Effector CD8-positive, alpha-beta T cell (primary cell): ENCODE data around the gene FAIM2.
"Not testable (repeated sequence)": the region's sequence is repeated elsewhere in the genome, so short reads cannot be mapped to it uniquely, and the experiment has no call there.

ENCODE experiments used
- DNase-seq: peaks from one replicate; lab custom pipeline; 2025; lab: John Stamatoyannopoulos, UW

The FAIM2 gene

DNA sequence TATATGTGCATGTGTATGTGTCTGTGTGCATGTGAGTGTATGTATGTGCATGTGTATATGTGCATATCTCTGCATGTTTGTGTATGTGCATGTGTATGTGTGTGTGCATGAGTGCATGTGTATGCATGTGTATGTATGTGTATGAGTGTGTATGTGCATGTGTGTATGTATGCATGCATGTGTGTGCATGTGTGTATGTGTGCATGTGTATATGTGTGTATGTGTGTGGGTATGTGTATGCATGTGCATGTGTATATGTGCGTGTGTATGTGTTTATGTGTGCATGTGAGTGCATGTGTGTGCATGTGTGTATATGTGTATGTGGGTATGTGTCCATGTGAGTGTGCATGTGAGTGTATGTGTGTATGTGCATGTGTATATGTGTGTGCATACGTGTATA, 24.6 kb downstream of the FAIM2 start:
- DNase-seq, result not testable (repeated sequence)

- no peak for DNase-seq
Measured at GRCh38 chr12:49878021-49878420, 25.7 kb downstream of the FAIM2 start.

- DNase-seq, result no peak
Measured at GRCh38 chr12:49877066-49877465, 26.6 kb downstream of the FAIM2 start.

DNA sequence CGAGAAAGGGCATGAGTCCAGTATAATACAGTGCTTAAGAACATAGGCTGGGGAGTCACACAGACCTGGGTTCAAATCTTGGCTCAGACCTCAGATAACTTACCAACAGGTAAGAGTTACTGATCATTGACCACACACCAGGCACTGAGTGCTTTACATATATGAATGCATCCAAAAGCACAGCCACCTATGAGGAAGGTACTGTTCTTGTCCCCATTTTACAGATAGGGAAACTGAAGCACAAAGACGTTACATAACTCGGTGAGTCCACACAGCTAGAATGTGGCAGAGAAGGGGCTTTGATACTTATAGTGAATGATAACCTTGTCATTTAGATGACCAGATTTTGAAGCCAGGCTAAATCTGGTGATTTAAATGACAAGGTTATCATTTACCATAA, 27.6 kb downstream of the FAIM2 start:
- DNase-seq, result no peak

GRCh38 chr12:49875115-49875720, 28.5 kb downstream of the FAIM2 start:
- no peak for DNase-seq

DNA sequence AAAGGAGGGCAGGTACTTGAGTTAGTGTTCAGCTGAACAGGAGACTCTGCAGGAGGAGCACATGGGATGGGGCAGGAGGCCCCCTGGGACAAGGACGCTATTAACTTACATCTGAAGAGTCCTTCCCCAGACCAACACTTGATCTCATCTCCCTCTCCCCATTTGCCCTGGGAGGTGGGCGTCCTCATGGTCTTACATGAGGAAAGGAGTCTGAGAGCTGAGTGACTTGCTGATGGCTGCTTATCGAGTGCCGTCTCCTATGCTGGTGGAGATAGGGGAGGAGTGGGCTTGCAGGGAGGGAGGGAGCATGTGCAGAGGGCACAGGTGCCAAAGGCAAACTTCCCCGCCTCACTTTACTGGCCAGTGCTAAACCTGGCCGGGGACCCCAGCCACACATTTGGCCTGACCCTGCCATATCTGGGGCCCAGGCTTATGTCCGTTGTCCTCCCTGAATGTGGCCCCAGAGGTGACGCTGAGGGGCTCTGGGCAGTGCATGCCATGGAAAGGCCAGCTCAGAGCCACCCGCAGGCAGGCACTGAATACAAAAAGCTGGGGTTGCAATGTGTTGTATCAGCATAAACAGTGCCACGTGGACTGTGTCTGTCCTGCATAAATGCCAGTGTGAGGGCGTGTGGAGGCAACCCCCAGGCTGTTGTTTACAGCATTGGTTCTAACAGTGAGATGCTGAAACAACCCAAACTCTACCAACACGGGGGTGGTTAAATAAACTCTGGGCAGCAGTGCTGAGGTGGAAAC, 29.4 kb downstream of the FAIM2 start:
- DNase-seq, result no peak

DNA sequence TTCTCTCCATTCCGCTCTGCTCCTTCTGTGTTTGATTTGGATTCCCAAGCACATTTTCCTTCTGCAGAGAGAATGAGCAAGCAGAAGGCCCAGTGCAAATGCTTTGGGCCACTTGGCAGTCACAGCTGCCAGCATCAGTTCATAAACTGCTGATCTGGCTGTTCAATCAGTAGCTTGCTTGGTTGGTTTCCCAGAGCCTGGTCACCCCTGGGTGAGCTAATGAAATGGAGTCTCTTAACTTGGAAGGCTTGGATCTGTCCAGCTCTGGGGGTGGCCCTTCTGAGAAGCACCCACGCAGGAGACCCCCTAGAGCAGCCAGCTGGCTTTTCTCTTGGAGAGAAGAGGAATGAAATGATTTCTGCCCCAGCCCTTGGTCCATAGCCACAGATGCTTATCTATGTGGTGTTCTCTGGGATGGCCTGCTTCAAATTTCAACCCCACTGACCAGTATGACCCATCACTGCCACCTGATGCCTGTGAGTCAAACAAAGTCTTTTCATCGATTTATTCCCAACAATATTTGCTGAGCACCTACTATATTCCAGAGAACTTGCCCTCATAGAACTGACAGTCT, 30.3 kb downstream of the FAIM2 start:
- DNase-seq, result no peak

GRCh38 chr12:49872781-49873181, 30.9 kb downstream of the FAIM2 start:
- no peak for DNase-seq

GRCh38 chr12:49872381-49872780, 31.3 kb downstream of the FAIM2 start:
- no peak for DNase-seq

- DNase-seq, result not testable (repeated sequence)
Measured at GRCh38 chr12:49871811-49872251, 31.9 kb downstream of the FAIM2 start.

DNA sequence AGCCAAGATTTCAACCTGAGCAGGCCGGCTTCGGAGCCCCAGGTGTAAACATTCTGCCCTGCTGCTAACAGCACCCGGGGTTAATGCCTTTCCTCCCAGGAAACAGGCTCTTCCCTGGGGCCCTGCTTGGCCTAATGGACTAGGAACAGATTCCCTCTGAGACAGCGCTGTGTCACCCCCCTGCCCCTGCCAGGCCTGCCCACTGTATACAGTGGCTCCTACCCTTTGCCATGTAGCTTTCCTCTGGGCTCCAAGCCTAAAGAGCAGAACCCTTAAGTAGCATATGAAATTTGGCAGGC, 32.5 kb downstream of the FAIM2 start:
- no peak for DNase-seq

DNA sequence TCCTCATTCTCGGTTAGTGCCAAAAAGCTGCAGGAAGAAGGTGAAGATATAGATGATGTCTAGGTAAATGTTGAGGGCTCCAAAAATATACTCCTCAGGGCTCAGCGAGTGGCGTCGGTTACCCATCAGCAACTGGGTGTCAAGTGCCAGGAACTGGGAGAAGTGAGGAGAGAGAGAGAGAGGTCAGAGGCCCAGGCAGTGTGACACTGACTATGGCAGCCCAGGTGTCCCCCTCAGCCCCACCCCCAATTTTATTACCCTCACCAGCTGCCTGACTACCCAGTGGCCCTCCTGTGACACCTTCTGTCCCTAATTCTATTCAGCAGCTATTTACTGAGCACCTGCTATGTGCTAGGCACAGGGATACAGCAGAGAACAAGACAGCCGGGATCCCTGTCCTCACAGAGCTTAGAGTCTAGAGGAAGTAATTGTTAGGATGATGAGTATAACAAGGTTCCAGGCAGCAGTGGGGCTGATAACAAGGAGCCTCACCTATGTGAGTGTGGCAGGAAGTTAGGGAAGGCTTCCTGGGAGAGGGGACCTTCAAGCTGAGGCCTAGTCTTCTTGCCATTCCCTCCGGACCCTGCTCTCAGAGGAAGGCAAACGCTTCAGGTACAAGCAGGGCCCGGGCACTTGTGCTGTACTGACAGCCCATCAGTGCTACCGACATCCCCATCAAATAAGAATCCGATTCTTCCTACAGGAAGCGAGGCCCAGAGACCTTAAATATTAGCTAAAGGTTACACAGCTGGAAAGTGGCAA, 33.0 kb downstream of the FAIM2 start:
- no peak for DNase-seq

GRCh38 chr12:49869816-49870500, 33.7 kb downstream of the FAIM2 start:
- DNase-seq, result no peak

GRCh38 chr12:49868952-49869815, 34.5 kb downstream of the FAIM2 start:
- DNase-seq, result no peak

GRCh38 chr12:49868449-49868848, 35.3 kb downstream of the FAIM2 start:
- no peak for DNase-seq

DNA sequence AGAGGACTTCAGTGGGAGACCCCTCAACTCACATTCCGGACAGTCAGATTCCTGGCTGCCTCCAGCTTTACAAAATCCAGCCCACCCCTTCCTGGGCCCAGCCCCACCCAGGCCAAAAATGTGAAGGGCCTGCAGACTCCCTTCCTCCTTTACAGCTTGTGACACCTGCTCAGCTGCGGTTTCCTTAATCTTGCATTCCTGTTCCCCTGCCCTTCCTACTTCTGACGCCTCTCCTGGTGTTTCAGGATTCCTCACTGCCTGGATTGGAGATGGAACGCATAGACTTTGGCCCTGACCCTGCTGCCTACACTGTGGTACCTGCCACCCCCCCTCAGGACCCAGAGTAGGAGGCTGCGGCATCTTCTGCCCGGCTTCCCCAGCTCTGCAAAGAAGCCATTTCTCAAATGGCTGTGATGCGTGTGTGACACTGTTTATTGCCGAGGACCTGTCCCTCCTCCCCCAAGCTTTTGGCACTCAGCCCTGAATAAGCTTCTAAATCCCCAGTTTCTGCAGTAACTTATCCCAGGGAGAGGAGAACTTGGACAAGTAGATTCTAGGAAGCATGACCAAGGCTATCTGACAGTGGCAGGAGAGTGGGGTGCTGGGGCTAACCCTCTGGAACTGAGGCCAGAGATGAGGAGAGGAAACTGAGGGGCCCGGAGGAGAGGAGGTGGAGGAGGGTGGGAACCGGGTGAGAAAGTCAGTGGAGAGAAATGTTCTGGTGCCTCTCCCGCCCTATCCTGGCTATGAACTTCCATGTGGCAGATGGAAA, 35.9 kb downstream of the FAIM2 start:
- DNase-seq, result no peak

GRCh38 chr12:49866859-49867569, 36.7 kb downstream of the FAIM2 start:
- peak; percentile 58 for DNase-seq

GRCh38 chr12:49865782-49866135, 37.9 kb downstream of the FAIM2 start:
- no peak for DNase-seq

GRCh38 chr12:49865109-49865781, 38.5 kb downstream of the FAIM2 start:
- no peak for DNase-seq

GRCh38 chr12:49864798-49865090, 39.0 kb downstream of the FAIM2 start:
- DNase-seq, result no peak
